Measurements from ENCODE around the gene CFAP221.

- TF ChIP-seq SIN3A (IDR thresholded peaks at IDR 0.05; ENCODE audit: borderline replicate concordance, insufficient read depth, low read length) (no peak), REST (IDR thresholded peaks at IDR 0.05; ENCODE audit: insufficient read depth in 1 of 2, low read depth in 2 of 2, low read length in 2 of 2) (no peak)
These were observed 64.3 kb downstream of the CFAP221 start for GRCh38 chr2:119608553-119608952.

All from PFSK-1 (cell line).